SK-N-SH treated with all-trans-retinoic acid at 6 μM for 48 hours (cell line): Measurements from ENCODE around the gene PTX3.

Experiments
- ARNTL ChIP-seq: fragments of 450-650 bp; formaldehyde crosslinking; IDR thresholded peaks from 2 replicates; pipeline ENCODE4 v1.5.0; 2020; ENCODE audit warnings: low read depth, mild to moderate bottlenecking, moderate library complexity, borderline replicate concordance
- CREB5 ChIP-seq: fragments of 250-450 bp; sonication (Bioruptor Pico); IDR thresholded peaks from 2 replicates; pipeline ENCODE4 v1.5.1; 2020; ENCODE audit warnings: low read depth, mild to moderate bottlenecking, moderate library complexity
- ISL1 ChIP-seq: fragments of 250-450 bp; sonication (Bioruptor Pico); IDR thresholded peaks from 2 replicates; pipeline ENCODE4 v2.1.2; 2022; ENCODE audit warnings: mild to moderate bottlenecking, moderate library complexity
- OSR1 ChIP-seq: fragments of 250-450 bp; sonication (Bioruptor Pico); IDR thresholded peaks from 2 replicates; pipeline ENCODE4 v1.8.0; 2022; ENCODE audit warnings: moderate library complexity, mild to moderate bottlenecking, inconsistent platforms
- PATZ1 ChIP-seq: fragments of 250-450 bp; sonication (Bioruptor Pico); IDR thresholded peaks from 2 replicates; pipeline ENCODE4 v1.8.0; 2020; ENCODE audit warnings: mild to moderate bottlenecking, moderate library complexity, borderline replicate concordance
- RARB ChIP-seq: fragments of 250-450 bp; sonication (Bioruptor Pico); IDR thresholded peaks from 2 replicates; pipeline ENCODE4 v1.8.0; 2021; ENCODE audit warnings: mild to moderate bottlenecking, moderate library complexity
- TCF4 ChIP-seq: fragments of 250-450 bp; sonication (Bioruptor Pico); IDR thresholded peaks from 2 replicates; pipeline ENCODE4 v1.8.0; 2021; ENCODE audit warnings: mild to moderate bottlenecking, moderate library complexity, borderline replicate concordance
- ZC3H10 ChIP-seq: fragments of 250-450 bp; sonication (Bioruptor Pico); IDR thresholded peaks from 2 replicates; pipeline ENCODE4 v1.5.1; 2021; ENCODE audit warnings: mild to moderate bottlenecking, moderate library complexity
- ZFP3 ChIP-seq: fragments of 250-450 bp; sonication (Bioruptor Pico); IDR thresholded peaks from 2 replicates; pipeline ENCODE4 v1.5.0; 2020; ENCODE audit warnings: mild to moderate bottlenecking, moderate library complexity
- ZFP30 ChIP-seq: fragments of 450-650 bp; formaldehyde crosslinking; IDR thresholded peaks from 2 replicates; pipeline ENCODE4 v1.5.0; 2022; ENCODE audit warnings: mild to moderate bottlenecking, moderate library complexity

GRCh38 chr3:157467200-157467599 lies 30.6 kb downstream of the PTX3 start:
- TF ChIP-seq ARNTL (CRISPR knock-in tag) (no peak), ZFP3 (CRISPR knock-in tag) (no peak), RARB (CRISPR knock-in tag) (no peak), PATZ1 (CRISPR knock-in tag) (no peak), ISL1 (no peak), ZFP30 (no peak), CREB5 (CRISPR knock-in tag) (no peak), TCF4 (no peak), ZC3H10 (CRISPR knock-in tag) (no peak), OSR1 (no peak)
